GM12878 (cell line): ENCODE results near the gene FRAS1.

Experiments used
- BHLHE40 ChIP-seq, 2 experiments: fragments of 450-650 bp in 1 of 2; IDR thresholded peaks; 2 replicates each; pipeline ENCODE4 v1.6.1; 2011 to 2017; ENCODE audit warnings: low read depth in 2 of 2, borderline replicate concordance in 1 of 2, improper control_type of control experiment in 1 of 2, low read length in 1 of 2, mild to moderate bottlenecking in 1 of 2
- GATAD2B ChIP-seq: fragments of 450-650 bp; conservative IDR thresholded peaks from 2 replicates; pipeline ENCODE4 v1.6.1; 2017; ENCODE audit warnings: low read depth, mild to moderate bottlenecking, moderate library complexity
- NFIC ChIP-seq: IDR thresholded peaks from 2 replicates; pipeline ENCODE4 v1.6.1; 2012; ENCODE audit warnings: low read depth, mild to moderate bottlenecking, inconsistent platforms, low read length, moderate library complexity
- POLR2A ChIP-seq: IDR thresholded peaks from 2 replicates; pipeline ENCODE4 v1.6.1; 2011; ENCODE audit warnings: low read depth, mild to moderate bottlenecking, low read length
- RAD21 ChIP-seq: IDR thresholded peaks from 2 replicates; pipeline ENCODE4 v1.6.1; 2011; ENCODE audit warnings: mild to moderate bottlenecking, low read depth, low read length, moderate library complexity; ENCODE audit not compliant: insufficient read depth
- SIN3A ChIP-seq: IDR thresholded peaks from 2 replicates; pipeline ENCODE4 v1.6.1; 2012; ENCODE audit warnings: low read depth, low read length, improper control_type of control experiment
- TBL1XR1 ChIP-seq: IDR thresholded peaks from 2 replicates; pipeline ENCODE4 v1.6.1; 2012; ENCODE audit warnings: low read depth, low read length, improper control_type of control experiment
- TF ChIP-seq, protein P1 (sequence below): fragments of 450-650 bp; IDR thresholded peaks from 2 replicates; pipeline ENCODE4 v1.6.1; 2016; ENCODE audit warnings: mild to moderate bottlenecking
- TF ChIP-seq, protein P2 (sequence below), 3 experiments: IDR thresholded peaks in 2 of 3; conservative IDR thresholded peaks in 1 of 3; 2 replicates each; pipeline ENCODE4 v1.5.1; 2011; ENCODE audit warnings: low read depth in 3 of 3, low read length in 3 of 3, mild to moderate bottlenecking in 3 of 3, control low read depth in 2 of 3, moderate library complexity in 2 of 3, inconsistent platforms in 1 of 3, mixed read lengths in 1 of 3; ENCODE audit not compliant: control insufficient read depth in 2 of 3, insufficient read depth in 1 of 3; ENCODE audit errors: extremely low read depth in 1 of 3
- TF ChIP-seq, protein P3 (sequence below): fragments of 450-650 bp; IDR thresholded peaks from 2 replicates; pipeline ENCODE4 v1.6.1; 2017; ENCODE audit warnings: mild to moderate bottlenecking, moderate library complexity

DNA sequence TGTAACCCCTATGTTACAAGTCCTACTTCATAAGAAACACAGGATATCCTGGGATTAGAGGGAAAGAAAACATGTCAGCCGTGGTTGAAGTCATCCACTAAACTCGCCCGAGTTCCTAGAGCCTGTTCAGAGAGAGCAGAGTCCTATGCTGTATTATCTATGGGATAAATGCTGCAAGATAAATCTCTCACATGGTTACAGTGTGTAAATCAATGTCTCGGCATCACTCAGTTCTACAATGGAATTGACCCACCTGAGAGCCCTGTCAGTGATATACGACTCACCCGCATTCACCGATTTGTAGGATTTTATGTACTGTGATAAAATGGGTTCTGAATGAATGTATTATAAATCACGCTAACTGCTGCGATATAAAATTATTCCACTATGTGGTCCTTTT lies 366.7 kb downstream of the FRAS1 start:
- TF ChIP-seq, protein P1, sequence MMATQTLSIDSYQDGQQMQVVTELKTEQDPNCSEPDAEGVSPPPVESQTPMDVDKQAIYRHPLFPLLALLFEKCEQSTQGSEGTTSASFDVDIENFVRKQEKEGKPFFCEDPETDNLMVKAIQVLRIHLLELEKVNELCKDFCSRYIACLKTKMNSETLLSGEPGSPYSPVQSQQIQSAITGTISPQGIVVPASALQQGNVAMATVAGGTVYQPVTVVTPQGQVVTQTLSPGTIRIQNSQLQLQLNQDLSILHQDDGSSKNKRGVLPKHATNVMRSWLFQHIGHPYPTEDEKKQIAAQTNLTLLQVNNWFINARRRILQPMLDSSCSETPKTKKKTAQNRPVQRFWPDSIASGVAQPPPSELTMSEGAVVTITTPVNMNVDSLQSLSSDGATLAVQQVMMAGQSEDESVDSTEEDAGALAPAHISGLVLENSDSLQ = no peak
- TF ChIP-seq, protein P2, sequence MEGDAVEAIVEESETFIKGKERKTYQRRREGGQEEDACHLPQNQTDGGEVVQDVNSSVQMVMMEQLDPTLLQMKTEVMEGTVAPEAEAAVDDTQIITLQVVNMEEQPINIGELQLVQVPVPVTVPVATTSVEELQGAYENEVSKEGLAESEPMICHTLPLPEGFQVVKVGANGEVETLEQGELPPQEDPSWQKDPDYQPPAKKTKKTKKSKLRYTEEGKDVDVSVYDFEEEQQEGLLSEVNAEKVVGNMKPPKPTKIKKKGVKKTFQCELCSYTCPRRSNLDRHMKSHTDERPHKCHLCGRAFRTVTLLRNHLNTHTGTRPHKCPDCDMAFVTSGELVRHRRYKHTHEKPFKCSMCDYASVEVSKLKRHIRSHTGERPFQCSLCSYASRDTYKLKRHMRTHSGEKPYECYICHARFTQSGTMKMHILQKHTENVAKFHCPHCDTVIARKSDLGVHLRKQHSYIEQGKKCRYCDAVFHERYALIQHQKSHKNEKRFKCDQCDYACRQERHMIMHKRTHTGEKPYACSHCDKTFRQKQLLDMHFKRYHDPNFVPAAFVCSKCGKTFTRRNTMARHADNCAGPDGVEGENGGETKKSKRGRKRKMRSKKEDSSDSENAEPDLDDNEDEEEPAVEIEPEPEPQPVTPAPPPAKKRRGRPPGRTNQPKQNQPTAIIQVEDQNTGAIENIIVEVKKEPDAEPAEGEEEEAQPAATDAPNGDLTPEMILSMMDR (IDR thresholded peaks at IDR 0.05 in 2 of 3, conservative IDR thresholded peaks at IDR 0.05 in 1 of 3; ENCODE audit: control insufficient read depth in 2 of 3, extremely low read depth in 1 of 3, insufficient read depth in 1 of 3, low read depth in 3 of 3, low read length in 3 of 3) = no peak
- TF ChIP-seq GATAD2B (no peak), NFIC (no peak), SIN3A (no peak), POLR2A (no peak), TBL1XR1 (no peak), BHLHE40 (IDR thresholded peaks at IDR 0.05; ENCODE audit: borderline replicate concordance in 1 of 2, low read depth in 2 of 2, low read length in 1 of 2) (no peak), RAD21 (no peak)
- TF ChIP-seq, protein P3, sequence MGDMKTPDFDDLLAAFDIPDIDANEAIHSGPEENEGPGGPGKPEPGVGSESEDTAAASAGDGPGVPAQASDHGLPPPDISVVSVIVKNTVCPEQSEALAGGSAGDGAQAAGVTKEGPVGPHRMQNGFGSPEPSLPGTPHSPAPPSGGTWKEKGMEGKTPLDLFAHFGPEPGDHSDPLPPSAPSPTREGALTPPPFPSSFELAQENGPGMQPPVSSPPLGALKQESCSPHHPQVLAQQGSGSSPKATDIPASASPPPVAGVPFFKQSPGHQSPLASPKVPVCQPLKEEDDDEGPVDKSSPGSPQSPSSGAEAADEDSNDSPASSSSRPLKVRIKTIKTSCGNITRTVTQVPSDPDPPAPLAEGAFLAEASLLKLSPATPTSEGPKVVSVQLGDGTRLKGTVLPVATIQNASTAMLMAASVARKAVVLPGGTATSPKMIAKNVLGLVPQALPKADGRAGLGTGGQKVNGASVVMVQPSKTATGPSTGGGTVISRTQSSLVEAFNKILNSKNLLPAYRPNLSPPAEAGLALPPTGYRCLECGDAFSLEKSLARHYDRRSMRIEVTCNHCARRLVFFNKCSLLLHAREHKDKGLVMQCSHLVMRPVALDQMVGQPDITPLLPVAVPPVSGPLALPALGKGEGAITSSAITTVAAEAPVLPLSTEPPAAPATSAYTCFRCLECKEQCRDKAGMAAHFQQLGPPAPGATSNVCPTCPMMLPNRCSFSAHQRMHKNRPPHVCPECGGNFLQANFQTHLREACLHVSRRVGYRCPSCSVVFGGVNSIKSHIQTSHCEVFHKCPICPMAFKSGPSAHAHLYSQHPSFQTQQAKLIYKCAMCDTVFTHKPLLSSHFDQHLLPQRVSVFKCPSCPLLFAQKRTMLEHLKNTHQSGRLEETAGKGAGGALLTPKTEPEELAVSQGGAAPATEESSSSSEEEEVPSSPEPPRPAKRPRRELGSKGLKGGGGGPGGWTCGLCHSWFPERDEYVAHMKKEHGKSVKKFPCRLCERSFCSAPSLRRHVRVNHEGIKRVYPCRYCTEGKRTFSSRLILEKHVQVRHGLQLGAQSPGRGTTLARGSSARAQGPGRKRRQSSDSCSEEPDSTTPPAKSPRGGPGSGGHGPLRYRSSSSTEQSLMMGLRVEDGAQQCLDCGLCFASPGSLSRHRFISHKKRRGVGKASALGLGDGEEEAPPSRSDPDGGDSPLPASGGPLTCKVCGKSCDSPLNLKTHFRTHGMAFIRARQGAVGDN = no peak
